HL-60 (cell line): Measurements from ENCODE around the gene USH2A.

Source experiments
- GABPA ChIP-seq: IDR thresholded peaks from 2 replicates; pipeline ENCODE4 v1.6.1; 2012; ENCODE audit warnings: low read depth
- POLR2AphosphoS5 ChIP-seq: IDR thresholded peaks from 2 replicates; pipeline ENCODE4 v1.6.1; 2012; ENCODE audit warnings: low read depth
- SPI1 ChIP-seq: IDR thresholded peaks from 2 replicates; pipeline ENCODE4 v1.6.1; 2012; ENCODE audit warnings: low read depth, mild to moderate bottlenecking, borderline replicate concordance
- TF ChIP-seq, protein P1 (sequence below): IDR thresholded peaks from one replicate; pipeline ENCODE4 v1.5.1; 2011; ENCODE audit warnings: low read length, control low read depth, inconsistent platforms; ENCODE audit not compliant: insufficient read depth
- TF ChIP-seq, protein P2 (sequence below): IDR thresholded peaks from 2 replicates; pipeline ENCODE4 v1.6.1; 2012; ENCODE audit warnings: low read depth; ENCODE audit not compliant: insufficient replicate concordance

DNA sequence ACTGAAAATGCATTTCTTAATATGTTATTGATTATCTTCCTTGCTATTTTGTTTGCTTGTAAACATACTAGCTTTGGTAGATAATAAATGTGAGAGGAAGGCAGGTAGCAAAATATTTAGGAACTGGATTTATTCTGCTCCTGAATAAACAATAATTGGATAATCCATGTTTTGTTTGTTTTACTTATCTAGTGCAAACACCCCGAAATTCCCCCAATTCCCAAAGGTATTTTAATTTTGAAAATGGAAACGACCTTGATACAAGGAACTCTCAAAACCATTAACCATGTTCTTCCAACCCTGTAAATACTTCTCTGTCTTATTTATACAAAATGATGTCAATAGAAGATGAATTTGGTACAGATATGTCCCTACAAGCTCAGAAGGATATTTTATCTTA, 3.0 kb downstream of the USH2A start:
- TF ChIP-seq, protein P1, sequence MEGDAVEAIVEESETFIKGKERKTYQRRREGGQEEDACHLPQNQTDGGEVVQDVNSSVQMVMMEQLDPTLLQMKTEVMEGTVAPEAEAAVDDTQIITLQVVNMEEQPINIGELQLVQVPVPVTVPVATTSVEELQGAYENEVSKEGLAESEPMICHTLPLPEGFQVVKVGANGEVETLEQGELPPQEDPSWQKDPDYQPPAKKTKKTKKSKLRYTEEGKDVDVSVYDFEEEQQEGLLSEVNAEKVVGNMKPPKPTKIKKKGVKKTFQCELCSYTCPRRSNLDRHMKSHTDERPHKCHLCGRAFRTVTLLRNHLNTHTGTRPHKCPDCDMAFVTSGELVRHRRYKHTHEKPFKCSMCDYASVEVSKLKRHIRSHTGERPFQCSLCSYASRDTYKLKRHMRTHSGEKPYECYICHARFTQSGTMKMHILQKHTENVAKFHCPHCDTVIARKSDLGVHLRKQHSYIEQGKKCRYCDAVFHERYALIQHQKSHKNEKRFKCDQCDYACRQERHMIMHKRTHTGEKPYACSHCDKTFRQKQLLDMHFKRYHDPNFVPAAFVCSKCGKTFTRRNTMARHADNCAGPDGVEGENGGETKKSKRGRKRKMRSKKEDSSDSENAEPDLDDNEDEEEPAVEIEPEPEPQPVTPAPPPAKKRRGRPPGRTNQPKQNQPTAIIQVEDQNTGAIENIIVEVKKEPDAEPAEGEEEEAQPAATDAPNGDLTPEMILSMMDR: no peak
- TF ChIP-seq SPI1 (no peak), POLR2AphosphoS5 (no peak), GABPA (no peak)
- TF ChIP-seq, protein P2, sequence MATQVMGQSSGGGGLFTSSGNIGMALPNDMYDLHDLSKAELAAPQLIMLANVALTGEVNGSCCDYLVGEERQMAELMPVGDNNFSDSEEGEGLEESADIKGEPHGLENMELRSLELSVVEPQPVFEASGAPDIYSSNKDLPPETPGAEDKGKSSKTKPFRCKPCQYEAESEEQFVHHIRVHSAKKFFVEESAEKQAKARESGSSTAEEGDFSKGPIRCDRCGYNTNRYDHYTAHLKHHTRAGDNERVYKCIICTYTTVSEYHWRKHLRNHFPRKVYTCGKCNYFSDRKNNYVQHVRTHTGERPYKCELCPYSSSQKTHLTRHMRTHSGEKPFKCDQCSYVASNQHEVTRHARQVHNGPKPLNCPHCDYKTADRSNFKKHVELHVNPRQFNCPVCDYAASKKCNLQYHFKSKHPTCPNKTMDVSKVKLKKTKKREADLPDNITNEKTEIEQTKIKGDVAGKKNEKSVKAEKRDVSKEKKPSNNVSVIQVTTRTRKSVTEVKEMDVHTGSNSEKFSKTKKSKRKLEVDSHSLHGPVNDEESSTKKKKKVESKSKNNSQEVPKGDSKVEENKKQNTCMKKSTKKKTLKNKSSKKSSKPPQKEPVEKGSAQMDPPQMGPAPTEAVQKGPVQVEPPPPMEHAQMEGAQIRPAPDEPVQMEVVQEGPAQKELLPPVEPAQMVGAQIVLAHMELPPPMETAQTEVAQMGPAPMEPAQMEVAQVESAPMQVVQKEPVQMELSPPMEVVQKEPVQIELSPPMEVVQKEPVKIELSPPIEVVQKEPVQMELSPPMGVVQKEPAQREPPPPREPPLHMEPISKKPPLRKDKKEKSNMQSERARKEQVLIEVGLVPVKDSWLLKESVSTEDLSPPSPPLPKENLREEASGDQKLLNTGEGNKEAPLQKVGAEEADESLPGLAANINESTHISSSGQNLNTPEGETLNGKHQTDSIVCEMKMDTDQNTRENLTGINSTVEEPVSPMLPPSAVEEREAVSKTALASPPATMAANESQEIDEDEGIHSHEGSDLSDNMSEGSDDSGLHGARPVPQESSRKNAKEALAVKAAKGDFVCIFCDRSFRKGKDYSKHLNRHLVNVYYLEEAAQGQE: no peak
